Activated CD4-positive, CD25-positive, alpha-beta regulatory T cell treated with anti-CD3 and anti-CD28 coated beads, Interleukin-2, amount 50 U/mL, for 24 hours (primary cell): ENCODE measurements around the gene GMEB1.
A peak's percentile ranks its signal among the peaks of the same experiment; 100 is the strongest.
"Not testable (repeated sequence)": the region's sequence is repeated elsewhere in the genome, so short reads cannot be mapped to it uniquely, and the experiment has no call there.

Experiments
- ATAC-seq, 2 donors: fragments of 150-1000 bp; cut with Tn5 transposase; one replicate each; pipeline ENCODE4 v1.10.0; 2021; ENCODE audit warnings: mild to moderate bottlenecking in 1 of 2, moderate library complexity in 1 of 2

GMEB1 gene

GRCh38 chr1:28668191-28668955 lies at the start of gene GMEB1:
TSS of gene GMEB1 (plus strand) at chr1:28668784. CDS start at chr1:28683613, 14,829 bp downstream.
- ATAC-seq, result peak; percentile 79

- ATAC-seq, result no peak
Measured at GRCh38 chr1:28631713-28632112, 36.9 kb upstream of the GMEB1 start.

GRCh38 chr1:28632560-28632959 lies 36.0 kb upstream of the GMEB1 start:
- no peak for ATAC-seq

GRCh38 chr1:28640766-28641165 lies 27.8 kb upstream of the GMEB1 start:
- ATAC-seq, result no peak

- ATAC-seq, result peak; percentile 2 to 15
Measured at GRCh38 chr1:28642056-28642846, 26.3 kb upstream of the GMEB1 start.

- peak; percentile 89 for ATAC-seq
Measured at GRCh38 chr1:28642847-28643635, 25.5 kb upstream of the GMEB1 start, which contains the start of gene TAF12. TSS of gene TAF12 (minus strand) at chr1:28643067. CDS start at chr1:28622081, 20,986 bp downstream.

- ATAC-seq, result no peak
Measured at GRCh38 chr1:28644494-28644893, 24.1 kb upstream of the GMEB1 start.

GRCh38 chr1:28645406-28645805 lies 23.2 kb upstream of the GMEB1 start:
- ATAC-seq, result not testable (repeated sequence)

GRCh38 chr1:28646040-28646439 lies 22.5 kb upstream of the GMEB1 start:
- ATAC-seq, result no peak

GRCh38 chr1:28648008-28648473 lies 20.5 kb upstream of the GMEB1 start:
- peak; percentile 68 to 69 for ATAC-seq

GRCh38 chr1:28648474-28649198 lies 19.9 kb upstream of the GMEB1 start, which contains the start of gene RNU11:
TSS of gene RNU11 (plus strand) at chr1:28648600.
- peak; percentile 78 for ATAC-seq

- not testable (repeated sequence) for ATAC-seq
Measured at GRCh38 chr1:28653063-28653462, 15.5 kb upstream of the GMEB1 start.

- ATAC-seq, result not testable (repeated sequence)
Measured at GRCh38 chr1:28653870-28654269, 14.7 kb upstream of the GMEB1 start.

- not testable (repeated sequence) for ATAC-seq
Measured at GRCh38 chr1:28655448-28656311, 12.9 kb upstream of the GMEB1 start.

- ATAC-seq, result no peak
Measured at GRCh38 chr1:28656335-28656734, 12.2 kb upstream of the GMEB1 start.

GRCh38 chr1:28663871-28664470 lies 4.6 kb upstream of the GMEB1 start:
- ATAC-seq, result no peak

- ATAC-seq, result no peak
Measured at GRCh38 chr1:28666806-28667205, 1.8 kb upstream of the GMEB1 start.

GRCh38 chr1:28668956-28669723 lies 556 bp downstream of the GMEB1 start:
- ATAC-seq, result peak; percentile 65 to 72

GRCh38 chr1:28671254-28671780 lies 2.7 kb downstream of the GMEB1 start:
- ATAC-seq, result no peak
